ENCODE data around the gene MPPED2.

MPPED2 gene

DNA sequence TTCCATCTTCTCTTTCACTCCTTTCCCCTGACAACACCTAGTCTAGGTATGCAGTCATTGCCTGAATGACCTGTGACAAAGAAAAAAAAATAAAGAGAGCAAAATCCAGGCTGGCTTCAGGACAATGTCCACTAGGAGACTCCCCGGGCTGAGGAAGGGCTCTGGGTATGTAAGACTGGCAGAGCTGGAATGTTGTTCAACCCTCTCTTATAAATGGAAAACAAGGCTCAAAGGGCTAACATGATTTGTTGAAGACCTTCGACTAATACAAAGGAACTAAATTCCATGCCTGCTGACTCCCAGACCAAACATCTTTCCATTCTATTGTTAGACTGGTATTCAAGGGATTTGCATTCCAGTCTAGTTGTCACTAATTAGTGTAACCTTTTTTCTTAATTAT is 141.1 kb downstream of the MPPED2 start:
- TF ChIP-seq TAF1 (IDR thresholded peaks at IDR 0.05; ENCODE audit: borderline replicate concordance, insufficient read depth, low read length) (no peak), FOXP2 (optimal IDR thresholded peaks at IDR 0.05; ENCODE audit: borderline replicate concordance, extremely low read depth, extremely low read length, insufficient read depth) (no peak), SIN3A (IDR thresholded peaks at IDR 0.05; ENCODE audit: borderline replicate concordance, insufficient read depth, low read length) (no peak)
- TF ChIP-seq, protein P1, sequence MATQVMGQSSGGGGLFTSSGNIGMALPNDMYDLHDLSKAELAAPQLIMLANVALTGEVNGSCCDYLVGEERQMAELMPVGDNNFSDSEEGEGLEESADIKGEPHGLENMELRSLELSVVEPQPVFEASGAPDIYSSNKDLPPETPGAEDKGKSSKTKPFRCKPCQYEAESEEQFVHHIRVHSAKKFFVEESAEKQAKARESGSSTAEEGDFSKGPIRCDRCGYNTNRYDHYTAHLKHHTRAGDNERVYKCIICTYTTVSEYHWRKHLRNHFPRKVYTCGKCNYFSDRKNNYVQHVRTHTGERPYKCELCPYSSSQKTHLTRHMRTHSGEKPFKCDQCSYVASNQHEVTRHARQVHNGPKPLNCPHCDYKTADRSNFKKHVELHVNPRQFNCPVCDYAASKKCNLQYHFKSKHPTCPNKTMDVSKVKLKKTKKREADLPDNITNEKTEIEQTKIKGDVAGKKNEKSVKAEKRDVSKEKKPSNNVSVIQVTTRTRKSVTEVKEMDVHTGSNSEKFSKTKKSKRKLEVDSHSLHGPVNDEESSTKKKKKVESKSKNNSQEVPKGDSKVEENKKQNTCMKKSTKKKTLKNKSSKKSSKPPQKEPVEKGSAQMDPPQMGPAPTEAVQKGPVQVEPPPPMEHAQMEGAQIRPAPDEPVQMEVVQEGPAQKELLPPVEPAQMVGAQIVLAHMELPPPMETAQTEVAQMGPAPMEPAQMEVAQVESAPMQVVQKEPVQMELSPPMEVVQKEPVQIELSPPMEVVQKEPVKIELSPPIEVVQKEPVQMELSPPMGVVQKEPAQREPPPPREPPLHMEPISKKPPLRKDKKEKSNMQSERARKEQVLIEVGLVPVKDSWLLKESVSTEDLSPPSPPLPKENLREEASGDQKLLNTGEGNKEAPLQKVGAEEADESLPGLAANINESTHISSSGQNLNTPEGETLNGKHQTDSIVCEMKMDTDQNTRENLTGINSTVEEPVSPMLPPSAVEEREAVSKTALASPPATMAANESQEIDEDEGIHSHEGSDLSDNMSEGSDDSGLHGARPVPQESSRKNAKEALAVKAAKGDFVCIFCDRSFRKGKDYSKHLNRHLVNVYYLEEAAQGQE (IDR thresholded peaks at IDR 0.05; ENCODE audit: insufficient read depth in 1 of 2, low read depth in 2 of 2, low read length in 2 of 2), result no peak

DNA sequence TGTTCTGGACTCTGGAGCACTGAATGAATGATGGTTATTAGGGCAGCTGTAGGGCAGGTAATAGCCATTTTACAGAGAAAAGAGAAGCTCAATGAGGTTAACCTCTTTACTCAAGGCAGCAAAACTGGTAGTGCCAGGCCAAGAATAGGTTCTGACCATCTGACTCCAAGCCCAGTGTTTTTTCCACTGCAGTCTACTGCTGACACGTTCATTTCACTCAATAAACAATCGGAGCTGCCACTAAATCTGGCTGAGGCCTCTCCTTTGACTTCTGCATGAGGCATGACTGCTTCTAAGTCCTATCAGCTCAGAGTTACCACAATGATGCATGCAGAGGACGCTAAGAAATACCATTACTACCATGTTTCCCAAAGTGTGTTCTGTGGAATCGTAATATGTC is 145.6 kb downstream of the MPPED2 start:
- TF ChIP-seq, protein P1 (IDR thresholded peaks at IDR 0.05; ENCODE audit: insufficient read depth in 1 of 2, low read depth in 2 of 2, low read length in 2 of 2), result no peak
- no peak for TF ChIP-seq POLR2AphosphoS5 (IDR thresholded peaks at IDR 0.05; ENCODE audit: low read depth, low read length)
- TF ChIP-seq SIN3A (IDR thresholded peaks at IDR 0.05; ENCODE audit: borderline replicate concordance, insufficient read depth, low read length), result no peak
- TF ChIP-seq FOXP2 (optimal IDR thresholded peaks at IDR 0.05; ENCODE audit: borderline replicate concordance, extremely low read depth, extremely low read length, insufficient read depth), result no peak
- no peak for TF ChIP-seq TAF1 (IDR thresholded peaks at IDR 0.05; ENCODE audit: borderline replicate concordance, insufficient read depth, low read length)

DNA sequence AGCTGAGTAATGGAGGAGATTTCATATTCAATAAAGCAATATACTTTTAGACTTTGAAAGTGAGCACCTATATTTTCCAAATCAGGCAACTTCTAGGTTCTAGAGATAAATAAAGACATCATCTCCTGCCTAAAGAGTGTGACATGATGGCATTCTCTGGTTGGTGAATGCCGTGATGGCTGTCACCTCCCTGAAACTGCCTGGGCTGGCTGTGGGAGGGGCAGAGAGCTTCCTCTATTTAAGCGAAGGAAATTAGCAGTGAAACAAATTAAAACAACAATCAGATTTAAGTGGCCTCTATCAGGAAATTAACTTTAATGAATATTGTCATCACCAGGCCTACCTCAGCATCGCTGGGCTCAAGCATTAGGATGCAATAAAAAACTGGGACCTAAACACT is 149.4 kb downstream of the MPPED2 start:
- TF ChIP-seq SIN3A (IDR thresholded peaks at IDR 0.05; ENCODE audit: borderline replicate concordance, insufficient read depth, low read length) (no peak), TAF1 (IDR thresholded peaks at IDR 0.05; ENCODE audit: borderline replicate concordance, insufficient read depth, low read length) (no peak), FOXP2 (optimal IDR thresholded peaks at IDR 0.05; ENCODE audit: borderline replicate concordance, extremely low read depth, extremely low read length, insufficient read depth) (no peak), POLR2AphosphoS5 (IDR thresholded peaks at IDR 0.05; ENCODE audit: low read depth, low read length) (no peak)
- TF ChIP-seq, protein P1 (IDR thresholded peaks at IDR 0.05; ENCODE audit: insufficient read depth in 1 of 2, low read depth in 2 of 2, low read length in 2 of 2), result no peak

DNA sequence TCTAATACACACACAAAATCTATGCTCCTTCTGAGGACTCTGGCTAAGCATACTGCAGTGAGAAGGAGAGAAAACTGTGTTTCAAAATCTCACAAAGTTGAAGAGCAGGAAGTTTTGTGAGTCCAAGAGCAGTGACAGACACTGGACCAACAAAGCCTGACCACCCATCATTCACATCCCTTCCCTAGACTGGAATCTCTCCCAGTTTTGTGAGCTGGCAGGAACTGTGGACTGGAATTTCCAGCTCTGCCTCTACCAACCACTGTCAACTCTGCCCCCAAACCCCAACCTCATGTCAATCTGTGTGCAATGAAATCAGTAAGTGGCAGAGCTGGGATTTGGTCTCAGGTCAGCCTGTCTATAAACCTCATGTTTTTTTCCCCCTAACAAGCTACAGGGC is 150.7 kb downstream of the MPPED2 start:
- TF ChIP-seq, protein P1 (IDR thresholded peaks at IDR 0.05; ENCODE audit: insufficient read depth in 1 of 2, low read depth in 2 of 2, low read length in 2 of 2), result no peak
- TF ChIP-seq TAF1 (IDR thresholded peaks at IDR 0.05; ENCODE audit: borderline replicate concordance, insufficient read depth, low read length), result no peak
- no peak for TF ChIP-seq POLR2AphosphoS5 (IDR thresholded peaks at IDR 0.05; ENCODE audit: low read depth, low read length)
- no peak for TF ChIP-seq SIN3A (IDR thresholded peaks at IDR 0.05; ENCODE audit: borderline replicate concordance, insufficient read depth, low read length)
- no peak for TF ChIP-seq FOXP2 (optimal IDR thresholded peaks at IDR 0.05; ENCODE audit: borderline replicate concordance, extremely low read depth, extremely low read length, insufficient read depth)

DNA sequence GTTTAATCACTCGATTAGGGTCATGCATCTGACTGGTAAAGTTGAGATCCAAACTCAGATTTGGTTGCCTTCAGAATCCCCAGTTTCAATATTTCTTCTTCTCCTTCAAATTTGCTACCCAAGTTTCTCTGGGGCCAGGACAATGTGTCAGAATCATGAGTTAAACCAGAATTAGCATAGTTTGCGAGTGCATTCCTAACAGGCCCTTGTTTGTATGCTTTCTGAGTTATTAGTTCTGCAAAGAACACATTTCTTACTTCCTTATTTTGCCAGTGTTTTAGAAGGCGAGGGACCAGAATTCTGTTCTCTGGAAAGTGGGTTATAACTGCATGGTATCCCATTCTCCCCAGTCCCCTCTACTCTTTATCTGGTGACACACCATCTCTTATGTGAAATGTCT is 151.3 kb downstream of the MPPED2 start:
- TF ChIP-seq SIN3A (IDR thresholded peaks at IDR 0.05; ENCODE audit: borderline replicate concordance, insufficient read depth, low read length) (no peak), FOXP2 (optimal IDR thresholded peaks at IDR 0.05; ENCODE audit: borderline replicate concordance, extremely low read depth, extremely low read length, insufficient read depth) (no peak), TAF1 (IDR thresholded peaks at IDR 0.05; ENCODE audit: borderline replicate concordance, insufficient read depth, low read length) (no peak), POLR2AphosphoS5 (IDR thresholded peaks at IDR 0.05; ENCODE audit: low read depth, low read length) (no peak)
- TF ChIP-seq, protein P1 (IDR thresholded peaks at IDR 0.05; ENCODE audit: insufficient read depth in 1 of 2, low read depth in 2 of 2, low read length in 2 of 2), result no peak

Data from PFSK-1 (cell line).